HEK293 (cell line): Measurements from ENCODE around the gene ECSIT.

Source experiments
- CTCF ChIP-seq: fragments of 450-650 bp; formaldehyde crosslinking; IDR thresholded peaks from 2 replicates; pipeline ENCODE4 v1.5.1; 2016; ENCODE audit warnings: missing biosample characterization, missing genetic modification characterization
- ELK4 ChIP-seq: IDR thresholded peaks from 2 replicates; pipeline ENCODE4 v1.6.1; 2011; ENCODE audit warnings: mild to moderate bottlenecking, low read depth, low read length, borderline replicate concordance
- GFI1B ChIP-seq: fragments of 450-650 bp; formaldehyde crosslinking; IDR thresholded peaks from 2 replicates; pipeline ENCODE4 v1.5.1; 2016; ENCODE audit warnings: missing biosample characterization, missing genetic modification characterization
- IKZF3 ChIP-seq: fragments of 450-650 bp; IDR thresholded peaks from 2 replicates; pipeline ENCODE4 v1.5.0; 2018; ENCODE audit warnings: missing biosample characterization, mild to moderate bottlenecking, missing genetic modification characterization, moderate library complexity
- KLF7 ChIP-seq: fragments of 450-650 bp; formaldehyde crosslinking; IDR thresholded peaks from 2 replicates; pipeline ENCODE4 v1.5.1; 2016; ENCODE audit warnings: missing biosample characterization, missing genetic modification characterization, borderline replicate concordance
- KLF9 ChIP-seq: fragments of 450-650 bp; formaldehyde crosslinking; IDR thresholded peaks from 2 replicates; pipeline ENCODE4 v1.5.1; 2016; ENCODE audit warnings: missing biosample characterization, missing genetic modification characterization, low read depth
- SP3 ChIP-seq: fragments of 450-650 bp; formaldehyde crosslinking; IDR thresholded peaks from 2 replicates; pipeline ENCODE4 v1.5.1; 2016; ENCODE audit warnings: missing biosample characterization, missing genetic modification characterization
- ZBTB20 ChIP-seq: fragments of 450-650 bp; formaldehyde crosslinking; IDR thresholded peaks from 2 replicates; pipeline ENCODE4 v1.5.1; 2016; ENCODE audit warnings: missing biosample characterization, missing genetic modification characterization
- ZBTB44 ChIP-seq: fragments of 450-650 bp; IDR thresholded peaks from 2 replicates; pipeline ENCODE4 v1.5.1; 2018; ENCODE audit warnings: missing biosample characterization, mild to moderate bottlenecking, missing genetic modification characterization
- ZBTB49 ChIP-seq: fragments of 450-650 bp; formaldehyde crosslinking; IDR thresholded peaks from 2 replicates; pipeline ENCODE4 v1.5.1; 2016; ENCODE audit warnings: missing biosample characterization, missing genetic modification characterization, low read depth
- ZBTB8A ChIP-seq: fragments of 450-650 bp; formaldehyde crosslinking; IDR thresholded peaks from 2 replicates; pipeline ENCODE4 v1.5.1; 2016; ENCODE audit warnings: missing biosample characterization, missing genetic modification characterization
- ZFP3 ChIP-seq: fragments of 450-650 bp; formaldehyde crosslinking; IDR thresholded peaks from 2 replicates; pipeline ENCODE4 v1.5.1; 2016; ENCODE audit warnings: low read depth, missing biosample characterization, missing genetic modification characterization
- ZFP69B ChIP-seq: fragments of 450-650 bp; formaldehyde crosslinking; IDR thresholded peaks from 2 replicates; pipeline ENCODE4 v1.5.1; 2016; ENCODE audit warnings: missing biosample characterization, missing genetic modification characterization
- ZIC2 ChIP-seq: fragments of 450-650 bp; formaldehyde crosslinking; IDR thresholded peaks from 2 replicates; pipeline ENCODE4 v1.5.1; 2016; ENCODE audit warnings: missing biosample characterization, missing genetic modification characterization
- ZNF169 ChIP-seq: fragments of 450-650 bp; formaldehyde crosslinking; IDR thresholded peaks from 2 replicates; pipeline ENCODE4 v1.5.1; 2016; ENCODE audit warnings: missing biosample characterization, missing genetic modification characterization
- ZNF18 ChIP-seq: fragments of 450-650 bp; formaldehyde crosslinking; IDR thresholded peaks from 2 replicates; pipeline ENCODE4 v1.5.1; 2016; ENCODE audit warnings: missing biosample characterization, missing genetic modification characterization
- ZNF184 ChIP-seq: fragments of 450-650 bp; IDR thresholded peaks from 2 replicates; pipeline ENCODE4 v1.5.1; 2018; ENCODE audit warnings: missing biosample characterization, mild to moderate bottlenecking, missing genetic modification characterization
- ZNF214 ChIP-seq: fragments of 450-650 bp; formaldehyde crosslinking; IDR thresholded peaks from 2 replicates; pipeline ENCODE4 v1.5.1; 2017; ENCODE audit warnings: missing biosample characterization, mild to moderate bottlenecking, missing genetic modification characterization, borderline replicate concordance
- ZNF248 ChIP-seq: fragments of 450-650 bp; formaldehyde crosslinking; IDR thresholded peaks from 2 replicates; pipeline ENCODE4 v1.5.1; 2017; ENCODE audit warnings: missing biosample characterization, missing genetic modification characterization
- ZNF292 ChIP-seq: fragments of 450-650 bp; formaldehyde crosslinking; IDR thresholded peaks from 2 replicates; pipeline ENCODE4 v1.5.1; 2016; ENCODE audit warnings: low read depth, missing biosample characterization, missing genetic modification characterization, borderline replicate concordance
- ZNF391 ChIP-seq: fragments of 450-650 bp; formaldehyde crosslinking; IDR thresholded peaks from 2 replicates; pipeline ENCODE4 v1.5.1; 2016; ENCODE audit warnings: low read depth, missing biosample characterization, missing genetic modification characterization, borderline replicate concordance
- ZNF501 ChIP-seq: fragments of 450-650 bp; formaldehyde crosslinking; IDR thresholded peaks from 2 replicates; pipeline ENCODE4 v1.5.1; 2016; ENCODE audit warnings: missing biosample characterization, missing genetic modification characterization
- ZNF521 ChIP-seq: fragments of 450-650 bp; formaldehyde crosslinking; IDR thresholded peaks from 2 replicates; pipeline ENCODE4 v1.5.1; 2017; ENCODE audit warnings: missing biosample characterization, mild to moderate bottlenecking, missing genetic modification characterization
- ZNF571 ChIP-seq: fragments of 450-650 bp; formaldehyde crosslinking; IDR thresholded peaks from 2 replicates; pipeline ENCODE4 v1.5.0; 2017; ENCODE audit warnings: missing biosample characterization, missing genetic modification characterization
- ZNF621 ChIP-seq: fragments of 450-650 bp; formaldehyde crosslinking; IDR thresholded peaks from 2 replicates; pipeline ENCODE4 v1.5.1; 2017; ENCODE audit warnings: missing biosample characterization, missing genetic modification characterization
- ZNF639 ChIP-seq: fragments of 450-650 bp; formaldehyde crosslinking; IDR thresholded peaks from 2 replicates; pipeline ENCODE4 v1.5.1; 2016; ENCODE audit warnings: missing biosample characterization, missing genetic modification characterization
- ZNF658 ChIP-seq: fragments of 450-650 bp; formaldehyde crosslinking; IDR thresholded peaks from 2 replicates; pipeline ENCODE4; 2016; ENCODE audit warnings: missing biosample characterization, missing genetic modification characterization
- ZNF664 ChIP-seq: fragments of 450-650 bp; formaldehyde crosslinking; IDR thresholded peaks from 2 replicates; pipeline ENCODE4 v1.5.1; 2016; ENCODE audit warnings: missing biosample characterization, missing genetic modification characterization
- ZNF677 ChIP-seq: fragments of 450-650 bp; IDR thresholded peaks from 2 replicates; pipeline ENCODE4 v1.5.0; 2018; ENCODE audit warnings: missing biosample characterization, mild to moderate bottlenecking, missing genetic modification characterization, moderate library complexity
- ZNF791 ChIP-seq: fragments of 450-650 bp; formaldehyde crosslinking; IDR thresholded peaks from 2 replicates; pipeline ENCODE4 v1.5.1; 2016; ENCODE audit warnings: missing biosample characterization, missing genetic modification characterization
- ZSCAN23 ChIP-seq: fragments of 450-650 bp; formaldehyde crosslinking; IDR thresholded peaks from 2 replicates; pipeline ENCODE4 v1.5.1; 2016; ENCODE audit warnings: missing biosample characterization, missing genetic modification characterization

Gene ECSIT

GRCh38 chr19:11481534-11482383, 47.2 kb downstream of the ECSIT start (continued):
- TF ChIP-seq ZBTB8A: peak; percentile 99
- peak; percentile 81 for TF ChIP-seq SP3 (tag by site-specific recombination)
- peak; percentile 20 for TF ChIP-seq KLF9 (tag by site-specific recombination)
- no peak for TF ChIP-seq ZNF501
- TF ChIP-seq ZNF621 (tag by site-specific recombination): no peak
- no peak for TF ChIP-seq ZFP69B
- no peak for TF ChIP-seq ELK4
- no peak for TF ChIP-seq ZNF791 (tag by site-specific recombination)
- TF ChIP-seq GFI1B (tag by site-specific recombination): no peak
- no peak for TF ChIP-seq ZBTB49
- no peak for TF ChIP-seq ZNF184
- TF ChIP-seq ZSCAN23 (tag by site-specific recombination): no peak
- no peak for TF ChIP-seq ZNF391
- no peak for TF ChIP-seq ZNF677
- TF ChIP-seq ZNF18: no peak
- TF ChIP-seq ZBTB20 (tag by site-specific recombination): peak; percentile 100
- TF ChIP-seq ZNF169 (tag by site-specific recombination): no peak
- peak; percentile 52; the same call in 1 of the 2 replicates for TF ChIP-seq KLF7 (tag by site-specific recombination)
- no peak for TF ChIP-seq ZBTB44
- no peak for TF ChIP-seq ZNF214 (tag by site-specific recombination)
- TF ChIP-seq ZNF664 (tag by site-specific recombination): no peak
- TF ChIP-seq ZNF571: no peak
- no peak for TF ChIP-seq ZNF639
- TF ChIP-seq ZNF658: no peak
- TF ChIP-seq IKZF3 (tag by site-specific recombination): no peak
- TF ChIP-seq ZNF292: no peak
- TF ChIP-seq ZNF521 (tag by site-specific recombination): no peak
- no peak for TF ChIP-seq ZIC2 (tag by site-specific recombination)
- TF ChIP-seq CTCF (tag by site-specific recombination): peak; percentile 71
- no peak for TF ChIP-seq ZNF248 (tag by site-specific recombination)
- no peak for TF ChIP-seq ZFP3 (tag by site-specific recombination)
